NCI-H524 (cell line): ENCODE measurements around the gene ACTG1.
"Not testable (repeated sequence)": the region's sequence is repeated elsewhere in the genome, so short reads cannot be mapped to it uniquely, and the experiment has no call there.

Experiments
- DNase-seq, 2 experiments: peaks; one replicate each; lab custom pipeline; 2025; lab: John Stamatoyannopoulos, UW

The ACTG1 gene

GRCh38 chr17:81533339-81534141 lies 20.9 kb upstream of the ACTG1 start:
- DNase-seq: peak in 1 of 2 experiments; percentile 49

- DNase-seq: no peak
Observed at GRCh38 chr17:81532490-81533287, 20.1 kb upstream of the ACTG1 start.

- not testable (repeated sequence) for DNase-seq
Observed at GRCh38 chr17:81531998-81532404, 19.4 kb upstream of the ACTG1 start.

- not testable (repeated sequence) for DNase-seq
Observed at GRCh38 chr17:81531013-81531412, 18.4 kb upstream of the ACTG1 start.

GRCh38 chr17:81529437-81529803 lies 16.8 kb upstream of the ACTG1 start:
- no peak for DNase-seq

- peak; percentile 47 to 76 for DNase-seq
Observed at GRCh38 chr17:81528651-81529436, 16.2 kb upstream of the ACTG1 start.

- no peak for DNase-seq
Observed at GRCh38 chr17:81528384-81528650, 15.7 kb upstream of the ACTG1 start.

- peak in 1 of 2 experiments; percentile 41 for DNase-seq
Observed at GRCh38 chr17:81527591-81528383, 15.2 kb upstream of the ACTG1 start, which contains the start of gene FSCN2. Gene FSCN2, plus strand, starts transcription at chr17:81528377. Its CDS starts 155 bp downstream, at chr17:81528532.

- no peak for DNase-seq
Observed at GRCh38 chr17:81526662-81527571, 14.3 kb upstream of the ACTG1 start.

- DNase-seq: no peak
Observed at GRCh38 chr17:81524865-81525159, 12.2 kb upstream of the ACTG1 start.

- DNase-seq: no peak
Observed at GRCh38 chr17:81524039-81524864, 11.7 kb upstream of the ACTG1 start.

GRCh38 chr17:81523402-81524038 lies 10.9 kb upstream of the ACTG1 start:
- DNase-seq: peak in 1 of 2 experiments; percentile 63

- peak in 1 of 2 experiments; percentile 42 for DNase-seq
Observed at GRCh38 chr17:81522491-81523401, 10.1 kb upstream of the ACTG1 start.

- peak in 1 of 2 experiments; percentile 33 for DNase-seq
Observed at GRCh38 chr17:81520021-81520901, 7.7 kb upstream of the ACTG1 start.

GRCh38 chr17:81519284-81520020 lies 6.9 kb upstream of the ACTG1 start:
- peak in 1 of 2 experiments; percentile 59 for DNase-seq

GRCh38 chr17:81518785-81519283 lies 6.2 kb upstream of the ACTG1 start:
- DNase-seq: no peak
